Natural killer cell (primary cell): Measurements from ENCODE around the gene TDRD3. TPM values are rescaled to one million over a fixed set of nuclear protein-coding genes. Genes with fewer than 3 reads are reported as not detected.

ENCODE experiments used
- ATAC-seq, 3 donors: fragments of 150-1000 bp in 2 of 3; fragments of 200-7000 bp in 1 of 3; cut with Tn5 transposase; 1 replicate in 1 of 3; 2 replicates in 2 of 3; pipeline ENCODE4 v1.10.0; 2021; ENCODE audit warnings: mild to moderate bottlenecking in 2 of 3, moderate library complexity in 2 of 3
- DNase-seq, 2 donors: peaks; one replicate each; pipeline versions ENCODE4 v3.0.0 to v3.0.0-alpha.2; 2013 to 2021; ENCODE audit warnings: mixed read lengths in 1 of 2
- H3K27ac ChIP-seq: one replicate; pipeline ENCODE4 v1.5.1; 2013; ENCODE audit warnings: mild to moderate bottlenecking, low read length
- H3K27me3 ChIP-seq: one replicate; pipeline ENCODE4 v1.6.1; 2013; ENCODE audit warnings: low read length; ENCODE audit not compliant: control insufficient read depth, insufficient read depth
- H3K36me3 ChIP-seq: one replicate; pipeline ENCODE4 v1.6.1; 2013; ENCODE audit warnings: low read length; ENCODE audit not compliant: control insufficient read depth, insufficient read depth
- H3K4me1 ChIP-seq: one replicate; pipeline ENCODE4 v1.6.1; 2013; ENCODE audit warnings: low read length; ENCODE audit not compliant: control insufficient read depth, insufficient read depth
- H3K4me3 ChIP-seq: one replicate; pipeline ENCODE4 v1.5.1; 2013; ENCODE audit warnings: low read length
- H3K9me3 ChIP-seq: one replicate; pipeline ENCODE4 v1.6.1; 2013; ENCODE audit warnings: low read length; ENCODE audit not compliant: control insufficient read depth, insufficient read depth
- H3K27ac Mint-ChIP-seq, 2 donors: one replicate each; pipeline ENCODE4 v1.8.0; 2022; ENCODE audit warnings: mild to moderate bottlenecking in 2 of 2, mixed read lengths in 2 of 2, moderate library complexity in 1 of 2
- H3K27me3 Mint-ChIP-seq, 2 donors: one replicate each; pipeline ENCODE4 v1.8.0; 2022; ENCODE audit warnings: low read depth in 2 of 2, mixed read lengths in 2 of 2
- H3K36me3 Mint-ChIP-seq: one replicate; pipeline ENCODE4 v1.8.0; 2022; ENCODE audit warnings: mixed read lengths
- H3K4me1 Mint-ChIP-seq, 2 donors: one replicate each; pipeline ENCODE4 v1.8.0; 2022; ENCODE audit warnings: mixed read lengths in 2 of 2
- H3K4me3 Mint-ChIP-seq: one replicate; pipeline ENCODE4 v1.8.0; 2022; ENCODE audit warnings: mild to moderate bottlenecking, moderate library complexity, mixed read lengths
- H3K9me3 Mint-ChIP-seq, 2 donors: one replicate each; pipeline ENCODE4 v1.8.0; 2022; ENCODE audit warnings: mixed read lengths in 2 of 2
- WGBS: methylation state at CpG from one replicate; pipeline ENCODE4 v1.1.7; 2013; ENCODE audit warnings: missing lambda C conversion rate; ENCODE audit not compliant: insufficient coverage; 5-methylcytosine and 5-hydroxymethylcytosine counted together
- intact Hi-C: fragments of 100-400 bp; cut with micrococcal nuclease; formaldehyde crosslinking; loops from one replicate; pipeline ENCODE4 v1.14.2; 2022
- total RNA-seq, 4 donors: library from RNA; stranded (reverse); fragments of 120-200 nt in 1 of 4; gene quantifications; one replicate each; pipeline versions ENCODE4 v1.2.3 to v1.2.4, GENCODE V29; 2013 to 2022
- TF ChIP-seq, protein P1 (sequence below): fragments of 200-600 bp; IDR thresholded peaks from one replicate; pipeline ENCODE4 v1.8.0; 2022; ENCODE audit warnings: antibody characterized with exemption

The TDRD3 gene
- total RNA-seq, 3 donors from 2014 or later (not counting 1 experiment from before 2014, with no cell fraction given), result 30.6 to 33.4 (median 32.1) TPM

DNA sequence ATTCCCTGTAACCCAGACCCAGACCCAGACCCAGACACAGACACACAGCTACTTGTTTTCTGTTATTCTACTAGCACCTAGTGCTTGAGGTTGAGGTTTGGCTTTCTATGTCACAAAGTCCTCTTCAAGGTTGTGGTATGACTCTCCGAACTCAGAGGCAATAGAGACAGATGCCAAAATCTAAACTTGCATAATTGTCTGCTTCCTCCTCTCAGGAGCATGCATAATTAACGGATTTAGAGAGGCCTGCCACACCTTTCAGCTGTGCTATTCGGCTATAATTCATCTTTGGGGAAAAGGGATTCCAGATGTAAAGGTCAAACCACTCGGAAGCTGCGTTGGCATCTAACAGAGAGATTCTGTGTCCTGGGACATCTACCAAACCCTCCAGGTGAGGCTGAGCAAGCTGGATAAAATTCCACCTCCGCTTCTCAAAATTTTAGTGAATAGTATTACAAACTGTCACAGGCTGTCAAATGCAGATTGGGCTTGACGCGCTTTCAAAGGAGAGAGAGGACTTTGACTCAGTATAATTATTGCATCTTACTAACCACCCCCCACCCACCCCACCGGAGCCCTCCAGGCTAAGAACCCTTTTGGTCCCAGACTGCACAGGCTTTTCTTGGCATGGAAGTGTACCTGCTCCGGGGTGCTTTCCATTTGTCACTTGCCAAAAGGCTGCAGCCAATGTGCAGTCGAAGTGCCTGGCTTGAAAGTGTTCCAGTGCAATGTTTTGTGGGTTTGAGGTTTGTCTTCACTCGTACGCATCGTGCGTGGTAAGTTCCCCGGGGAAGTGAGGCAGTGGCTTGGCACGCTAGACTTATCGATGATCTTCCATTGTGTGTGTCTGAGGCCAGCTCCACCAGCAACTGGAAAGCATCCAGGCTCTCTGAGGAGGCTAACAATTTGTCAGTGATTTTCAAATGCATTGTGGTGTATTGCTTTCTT lies 194.1 kb downstream of the TDRD3 start:
- Histone ChIP-seq H3K4me1 (no peaks in the 10 kb centered on the region), H3K27ac (no peak overlapping the region), H3K36me3 (no peaks in the 10 kb centered on the region), H3K27me3 (no peaks in the 10 kb centered on the region), H3K4me3 (no peak overlapping the region), H3K9me3 (no peaks in the 10 kb centered on the region)
- intact Hi-C loops, result no loop called here
- H3K4me1 Mint-ChIP-seq, result no peaks in the 10 kb centered on the region
- H3K4me3 Mint-ChIP-seq, result no peak overlapping the region
- H3K9me3 Mint-ChIP-seq, result peaks cover 6 to 12% of the 10 kb centered on the region in 2 donors
- ATAC-seq (no peak), DNase-seq (no peak)
- no peaks in the 10 kb centered on the region for H3K36me3 Mint-ChIP-seq
- no peak overlapping the region for H3K27ac Mint-ChIP-seq
- 76% methylated on average over 17 of the region's 18 CpGs for WGBS
- H3K27me3 Mint-ChIP-seq, result no peaks in the 10 kb centered on the region
- TF ChIP-seq, protein P1, sequence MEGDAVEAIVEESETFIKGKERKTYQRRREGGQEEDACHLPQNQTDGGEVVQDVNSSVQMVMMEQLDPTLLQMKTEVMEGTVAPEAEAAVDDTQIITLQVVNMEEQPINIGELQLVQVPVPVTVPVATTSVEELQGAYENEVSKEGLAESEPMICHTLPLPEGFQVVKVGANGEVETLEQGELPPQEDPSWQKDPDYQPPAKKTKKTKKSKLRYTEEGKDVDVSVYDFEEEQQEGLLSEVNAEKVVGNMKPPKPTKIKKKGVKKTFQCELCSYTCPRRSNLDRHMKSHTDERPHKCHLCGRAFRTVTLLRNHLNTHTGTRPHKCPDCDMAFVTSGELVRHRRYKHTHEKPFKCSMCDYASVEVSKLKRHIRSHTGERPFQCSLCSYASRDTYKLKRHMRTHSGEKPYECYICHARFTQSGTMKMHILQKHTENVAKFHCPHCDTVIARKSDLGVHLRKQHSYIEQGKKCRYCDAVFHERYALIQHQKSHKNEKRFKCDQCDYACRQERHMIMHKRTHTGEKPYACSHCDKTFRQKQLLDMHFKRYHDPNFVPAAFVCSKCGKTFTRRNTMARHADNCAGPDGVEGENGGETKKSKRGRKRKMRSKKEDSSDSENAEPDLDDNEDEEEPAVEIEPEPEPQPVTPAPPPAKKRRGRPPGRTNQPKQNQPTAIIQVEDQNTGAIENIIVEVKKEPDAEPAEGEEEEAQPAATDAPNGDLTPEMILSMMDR, result no peak

DNA sequence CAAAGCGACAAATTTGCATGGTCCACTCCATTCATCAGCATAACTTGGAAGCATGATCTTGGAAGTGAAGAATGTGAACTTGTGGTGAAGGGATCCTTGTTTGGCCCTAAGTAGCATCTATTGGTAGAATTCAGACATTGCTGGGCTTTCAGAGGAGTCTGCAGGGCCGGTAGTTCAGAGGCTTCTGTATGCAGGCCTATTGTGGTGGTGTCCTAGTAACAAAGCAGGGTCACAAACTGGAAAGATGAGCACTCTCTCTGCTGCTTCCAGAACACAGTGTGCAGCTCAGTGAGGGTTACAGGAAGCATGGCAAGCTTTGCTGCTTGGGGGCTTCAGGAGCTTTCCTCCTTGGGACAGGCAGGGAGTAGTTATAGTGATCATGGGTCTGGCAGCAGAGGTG lies 206.0 kb downstream of the TDRD3 start:
- H3K36me3 ChIP-seq, result no peaks in the 10 kb centered on the region
- peaks cover 0 to 8% of the 10 kb centered on the region in 2 donors for H3K9me3 Mint-ChIP-seq
- no peak overlapping the region for H3K4me3 Mint-ChIP-seq
- no peaks in the 10 kb centered on the region for H3K27me3 Mint-ChIP-seq
- intact Hi-C loops, result no loop called here
- DNase-seq, result no peak
- no peak overlapping the region for H3K27ac ChIP-seq
- no peaks in the 10 kb centered on the region for H3K4me1 ChIP-seq
- no peaks in the 10 kb centered on the region for H3K4me1 Mint-ChIP-seq
- H3K36me3 Mint-ChIP-seq, result no peaks in the 10 kb centered on the region
- ATAC-seq, result no peak
- H3K9me3 ChIP-seq, result no peaks in the 10 kb centered on the region
- WGBS, result 81% methylated on average over 2 of the region's 2 CpGs
- H3K27ac Mint-ChIP-seq, result no peak overlapping the region
- H3K27me3 ChIP-seq, result no peaks in the 10 kb centered on the region
- no peak overlapping the region for H3K4me3 ChIP-seq
- TF ChIP-seq, protein P1, result no peak

DNA sequence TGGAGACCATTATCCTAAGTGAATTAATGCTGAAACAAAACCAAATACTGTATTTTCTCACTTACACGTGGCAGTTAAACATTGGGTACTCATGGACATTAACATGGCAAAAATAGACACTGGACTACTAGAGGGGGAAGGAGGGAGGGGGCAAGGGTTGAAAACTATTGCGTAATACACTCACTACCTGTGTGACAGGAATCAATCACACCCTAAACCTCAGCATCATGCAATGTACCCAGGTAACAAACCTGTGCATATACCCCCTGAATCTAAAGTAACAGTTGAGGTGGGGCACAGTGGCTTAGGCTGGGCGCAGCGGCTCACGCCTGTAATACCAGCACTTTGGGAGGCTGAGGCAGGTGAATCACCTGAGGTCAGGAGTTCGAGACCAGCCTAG lies 207.0 kb downstream of the TDRD3 start:
- Mint-ChIP-seq H3K36me3 (no peaks in the 10 kb centered on the region), H3K4me3 (no peak overlapping the region), H3K9me3 (peaks cover 0 to 8% of the 10 kb centered on the region in 2 donors), H3K27ac (no peak overlapping the region), H3K27me3 (no peaks in the 10 kb centered on the region), H3K4me1 (no peaks in the 10 kb centered on the region)
- no peak overlapping the region for H3K4me3 ChIP-seq
- TF ChIP-seq, protein P1, result no peak
- 89% methylated on average over 5 of the region's 6 CpGs for WGBS
- DNase-seq, result no peak
- H3K9me3 ChIP-seq, result no peaks in the 10 kb centered on the region
- ATAC-seq, result no peak
- intact Hi-C loops, result no loop called here
- no peaks in the 10 kb centered on the region for H3K36me3 ChIP-seq
- H3K27me3 ChIP-seq, result no peaks in the 10 kb centered on the region
- H3K4me1 ChIP-seq, result no peaks in the 10 kb centered on the region
- no peak overlapping the region for H3K27ac ChIP-seq
